CD14-positive monocyte (primary cell): ENCODE measurements around the gene UNCX. TPM values are rescaled to one million over a fixed set of nuclear protein-coding genes. Genes with fewer than 3 reads are reported as not detected.
A peak's percentile ranks its signal among the peaks of the same experiment; 100 is the strongest.
"Not testable (repeated sequence)": the region's sequence is repeated elsewhere in the genome, so short reads cannot be mapped to it uniquely, and the experiment has no call there.

Source experiments
- DNase-seq, 3 donors: peaks; one replicate each; pipeline ENCODE4 v3.0.0-alpha.2; 2011 to 2022
- H2AFZ ChIP-seq: 2 replicates; pipeline ENCODE4 v1.6.0; 2012; ENCODE audit warnings: mild to moderate bottlenecking, low read depth, low read length, inconsistent platforms; ENCODE audit not compliant: insufficient read depth, poor library complexity, severe bottlenecking
- H3K27ac ChIP-seq, 2 donors: 1 replicate in 1 of 2; 2 replicates in 1 of 2; pipeline ENCODE4 v1.5.1; 2012 to 2013; ENCODE audit warnings: low read length in 2 of 2, control low read depth in 1 of 2, inconsistent platforms in 1 of 2, low read depth in 1 of 2, mild to moderate bottlenecking in 1 of 2
- H3K27me3 ChIP-seq, 2 donors: one replicate each; pipeline versions ENCODE4 v1.6.0 to v1.6.1; 2011 to 2013; ENCODE audit warnings: low read length in 2 of 2; ENCODE audit not compliant: control insufficient read depth in 2 of 2, insufficient read depth in 2 of 2
- H3K36me3 ChIP-seq, 2 donors: replicated peaks in 1 of 2; 1 replicate in 1 of 2; 2 replicates in 1 of 2; pipeline versions ENCODE4 v1.5.1 to v1.6.1; 2012 to 2013; ENCODE audit warnings: low read length in 2 of 2, control low read depth in 1 of 2, inconsistent platforms in 1 of 2, mild to moderate bottlenecking in 1 of 2; ENCODE audit not compliant: insufficient read depth in 2 of 2, control insufficient read depth in 1 of 2
- H3K4me1 ChIP-seq, 2 donors: 1 replicate in 1 of 2; 2 replicates in 1 of 2; pipeline versions ENCODE4 v1.5.1 to v1.6.1; 2012 to 2013; ENCODE audit warnings: low read length in 2 of 2, control low read depth in 1 of 2, inconsistent platforms in 1 of 2, mild to moderate bottlenecking in 1 of 2, moderate library complexity in 1 of 2; ENCODE audit not compliant: insufficient read depth in 2 of 2, control insufficient read depth in 1 of 2
- H3K4me2 ChIP-seq: replicated peaks from 2 replicates; pipeline ENCODE3; 2012; ENCODE audit warnings: low read length, moderate library complexity, mild to moderate bottlenecking; ENCODE audit not compliant: poor library complexity, severe bottlenecking; ENCODE audit errors: extremely low read depth
- H3K4me3 ChIP-seq, 3 experiments: fragments of 200-600 bp in 1 of 3; sonication (generic) in 1 of 3; replicated peaks in 1 of 3; 1 replicate in 2 of 3; 2 replicates in 1 of 3; pipeline ENCODE4 v1.5.1; 2011 to 2013; ENCODE audit warnings: low read length in 3 of 3, mild to moderate bottlenecking in 3 of 3, control low read depth in 2 of 3, low read depth in 2 of 3, inconsistent platforms in 1 of 3, moderate library complexity in 1 of 3
- H3K79me2 ChIP-seq: 2 replicates; pipeline ENCODE4 v1.6.0; 2012; ENCODE audit warnings: mild to moderate bottlenecking, control low read depth, inconsistent platforms, low read length, moderate library complexity; ENCODE audit not compliant: insufficient read depth
- H3K9ac ChIP-seq: 2 replicates; pipeline ENCODE4 v1.6.0; 2017; ENCODE audit warnings: low read length, mild to moderate bottlenecking; ENCODE audit not compliant: insufficient read depth, poor library complexity, severe bottlenecking
- H3K9me3 ChIP-seq, 2 donors: replicated peaks in 1 of 2; 1 replicate in 1 of 2; 2 replicates in 1 of 2; pipeline versions ENCODE4 v1.5.1 to v1.6.1; 2012 to 2013; ENCODE audit warnings: low read length in 2 of 2, control low read depth in 1 of 2; ENCODE audit not compliant: control insufficient read depth in 1 of 2, insufficient read depth in 1 of 2
- H4K20me1 ChIP-seq: 2 replicates; pipeline ENCODE4 v1.6.0; 2012; ENCODE audit warnings: mild to moderate bottlenecking, low read length, control low read depth, moderate library complexity; ENCODE audit not compliant: insufficient read depth
- H3K27ac Mint-ChIP-seq, 7 donors: one replicate each; pipeline ENCODE4 v1.8.0; 2020; ENCODE audit warnings: mild to moderate bottlenecking in 7 of 7, mixed read lengths in 7 of 7, moderate library complexity in 6 of 7, inconsistent platforms in 2 of 7
- H3K27me3 Mint-ChIP-seq, 3 donors: one replicate each; pipeline ENCODE4 v1.8.0; 2021 to 2022; ENCODE audit warnings: low read depth in 3 of 3, mild to moderate bottlenecking in 3 of 3, mixed read lengths in 3 of 3, moderate library complexity in 3 of 3, inconsistent platforms in 1 of 3
- H3K36me3 Mint-ChIP-seq, 2 donors: one replicate each; pipeline ENCODE4 v1.8.0; 2020; ENCODE audit warnings: mixed read lengths in 2 of 2, inconsistent platforms in 1 of 2, mild to moderate bottlenecking in 1 of 2
- H3K4me1 Mint-ChIP-seq: one replicate; pipeline ENCODE4 v1.8.0; 2020; ENCODE audit warnings: mild to moderate bottlenecking, mixed read lengths
- H3K4me3 Mint-ChIP-seq, 2 donors: one replicate each; pipeline ENCODE4 v1.8.0; 2020; ENCODE audit warnings: mild to moderate bottlenecking in 2 of 2, mixed read lengths in 2 of 2, moderate library complexity in 1 of 2
- H3K9me3 Mint-ChIP-seq, 7 donors: one replicate each; pipeline ENCODE4 v1.8.0; 2020 to 2022; ENCODE audit warnings: mixed read lengths in 7 of 7, mild to moderate bottlenecking in 6 of 7, moderate library complexity in 6 of 7, inconsistent platforms in 2 of 7
- CTCF ChIP-seq: fragments of 200-600 bp; IDR thresholded peaks from one replicate; pipeline ENCODE4 v1.8.0; 2022; ENCODE audit warnings: antibody characterized with exemption, mild to moderate bottlenecking
- WGBS: methylation state at CpG from one replicate; pipeline ENCODE4 v1.1.5; 2013; ENCODE audit warnings: missing lambda C conversion rate; ENCODE audit not compliant: insufficient coverage; 5-methylcytosine and 5-hydroxymethylcytosine counted together
- intact Hi-C, 2 donors: fragments of 100-400 bp; cut with micrococcal nuclease; formaldehyde crosslinking; loops; one replicate each; pipeline versions ENCODE4 v1.15.0 to v1.15.1; 2023
- polyA plus RNA-seq, 3 donors: library from polyadenylated mRNA; depleted of rRNA in 1 of 3; unstranded in 2 of 3; stranded (reverse) in 1 of 3; fragments of 300-500 nt in 2 of 3; fragments of >200 nt in 1 of 3; fragmentation: Illumina TruSeq in 2 of 3; gene quantifications; 1 replicate in 2 of 3; 2 replicates in 1 of 3; pipeline ENCODE4 v1.2.3, GENCODE V29; 2012 to 2021

UNCX gene
- polyA plus RNA-seq, 3 donors = not detected

GRCh38 chr7:1200045-1200444, 32.6 kb upstream of the UNCX start:
- DNase-seq = no peak
- no peaks in the 10 kb centered on the region for H3K27me3 ChIP-seq
- H2AFZ ChIP-seq = no peak overlapping the region
- no peak overlapping the region for H3K4me2 ChIP-seq
- H3K27ac Mint-ChIP-seq = no peak overlapping the region
- no peak overlapping the region for H3K9ac ChIP-seq
- H3K36me3 ChIP-seq = no peaks in the 10 kb centered on the region
- H3K36me3 Mint-ChIP-seq = no peaks in the 10 kb centered on the region
- no peaks in the 10 kb centered on the region for H3K4me1 Mint-ChIP-seq
- H3K4me1 ChIP-seq = no peaks in the 10 kb centered on the region
- TF ChIP-seq CTCF = no peak
- H3K79me2 ChIP-seq = no peaks in the 10 kb centered on the region
- no peak overlapping the region for H3K4me3 Mint-ChIP-seq
- H3K27me3 Mint-ChIP-seq = peaks cover 7 to 40% (median 36%) of the 10 kb centered on the region in 3 donors
- intact Hi-C loops = no loop called here
- no peaks in the 10 kb centered on the region for H3K9me3 ChIP-seq
- 81% methylated on average over 10 of the region's 19 CpGs for WGBS
- H3K4me3 ChIP-seq = no peak overlapping the region
- H3K9me3 Mint-ChIP-seq = no peaks in the 10 kb centered on the region
- no peak overlapping the region for H3K27ac ChIP-seq
- H4K20me1 ChIP-seq = no peaks in the 10 kb centered on the region

GRCh38 chr7:1201916-1202315, 30.8 kb upstream of the UNCX start:
- Mint-ChIP-seq H3K36me3 (no peaks in the 10 kb centered on the region), H3K27me3 (peaks cover 7 to 40% (median 34%) of the 10 kb centered on the region in 3 donors), H3K27ac (no peak overlapping the region), H3K4me3 (no peak overlapping the region), H3K4me1 (no peaks in the 10 kb centered on the region), H3K9me3 (no peaks in the 10 kb centered on the region)
- WGBS = 89% methylated on average over 13 of the region's 15 CpGs
- Histone ChIP-seq H3K9me3 (no peaks in the 10 kb centered on the region), H3K4me1 (no peaks in the 10 kb centered on the region), H2AFZ (no peak overlapping the region), H3K9ac (no peak overlapping the region), H3K4me2 (no peak overlapping the region), H3K27me3 (no peaks in the 10 kb centered on the region), H3K79me2 (no peaks in the 10 kb centered on the region), H3K27ac (no peak overlapping the region), H3K36me3 (no peaks in the 10 kb centered on the region), H4K20me1 (no peaks in the 10 kb centered on the region), H3K4me3 (no peak overlapping the region)
- intact Hi-C loops = no loop called here
- DNase-seq = no peak
- TF ChIP-seq CTCF = no peak

GRCh38 chr7:1202914-1203313, 29.8 kb upstream of the UNCX start:
- H2AFZ ChIP-seq, H4K20me1 ChIP-seq, H3K27me3 ChIP-seq, H3K4me3 ChIP-seq, H3K9me3 Mint-ChIP-seq, H3K9ac ChIP-seq, H3K27ac Mint-ChIP-seq, H3K4me1 ChIP-seq, H3K9me3 ChIP-seq, H3K4me1 Mint-ChIP-seq, DNase-seq, H3K79me2 ChIP-seq, H3K36me3 Mint-ChIP-seq, H3K36me3 ChIP-seq, intact Hi-C loops, H3K27ac ChIP-seq, H3K4me2 ChIP-seq: not testable (repeated sequence)
- no CpG with 5 or more reads among the region's 6 CpGs for WGBS
- H3K4me3 Mint-ChIP-seq = peak overlapping the region in 1 of 2 donors; percentile 42
- H3K27me3 Mint-ChIP-seq = peaks cover 1 to 40% (median 38%) of the 10 kb centered on the region in 3 donors
